ENCODE measurements around the gene KIAA0513. TPM values are rescaled to one million over a fixed set of nuclear protein-coding genes. Genes with fewer than 3 reads are reported as not detected.

KIAA0513 gene
- total and polyA plus RNA-seq, 2 of the 13 experiments (the other 11 are each of a cell fraction or from before 2014, with no cell fraction given) = 1.8 TPM

- TF ChIP-seq, protein P1, sequence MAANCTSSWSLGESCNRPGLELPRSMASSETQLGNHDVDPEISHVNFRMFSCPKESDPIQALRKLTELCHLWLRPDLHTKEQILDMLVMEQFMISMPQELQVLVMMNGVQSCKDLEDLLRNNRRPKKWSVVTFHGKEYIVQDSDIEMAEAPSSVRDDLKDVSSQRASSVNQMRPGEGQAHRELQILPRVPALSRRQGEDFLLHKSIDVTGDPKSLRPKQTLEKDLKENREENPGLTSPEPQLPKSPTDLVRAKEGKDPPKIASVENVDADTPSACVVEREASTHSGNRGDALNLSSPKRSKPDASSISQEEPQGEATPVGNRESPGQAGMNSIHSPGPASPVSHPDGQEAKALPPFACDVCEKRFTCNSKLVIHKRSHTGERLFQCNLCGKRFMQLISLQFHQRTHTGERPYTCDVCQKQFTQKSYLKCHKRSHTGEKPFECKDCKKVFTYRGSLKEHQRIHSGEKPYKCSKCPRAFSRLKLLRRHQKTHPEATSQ (CRISPR knock-in tag; IDR thresholded peaks at IDR 0.05; ENCODE audit: borderline replicate concordance) = peak; percentile 68; the same call in 1 of the 2 replicates
- TF ChIP-seq MXI1 (IDR thresholded peaks at IDR 0.05; ENCODE audit: borderline replicate concordance, low read depth, low read length) (peak; percentile 59; the same call in 1 of the 3 replicates), ATF2 (CRISPR knock-in tag; IDR thresholded peaks at IDR 0.05) (no peak), ZNF577 (CRISPR knock-in tag; IDR thresholded peaks at IDR 0.05; ENCODE audit: borderline replicate concordance, low read depth) (no peak), ZNF232 (CRISPR knock-in tag; IDR thresholded peaks at IDR 0.05; ENCODE audit: borderline replicate concordance) (0 out of 2 replicates have a peak, but pooled peaks have one; percentile 55), EP300 (IDR thresholded peaks at IDR 0.05; ENCODE audit: low read depth in 2 of 2, low read length in 2 of 2) (no peak), EP300 (CRISPR knock-in tag; IDR thresholded peaks at IDR 0.05; ENCODE audit: borderline replicate concordance) (no peak), POLR2AphosphoS5 (IDR thresholded peaks at IDR 0.05; ENCODE audit: low read depth, low read length) (peak; percentile 73), HDAC1 (CRISPR knock-in tag; IDR thresholded peaks at IDR 0.05) (peak; percentile 53; the same call in 1 of the 2 replicates), ZNF331 (CRISPR knock-in tag; IDR thresholded peaks at IDR 0.05) (peak; percentile 47; the same call in 1 of the 2 replicates), ZNF770 (CRISPR knock-in tag; IDR thresholded peaks at IDR 0.05) (0 out of 2 replicates have a peak, but pooled peaks have one; percentile 34), BHLHE40 (IDR thresholded peaks at IDR 0.05; ENCODE audit: low read length) (peak; percentile 95), PPARG (CRISPR knock-in tag; conservative IDR thresholded peaks at IDR 0.05) (no peak), TCF7L2 (IDR thresholded peaks at IDR 0.05; ENCODE audit: low read depth, low read length) (no peak), IRF1 (CRISPR knock-in tag; IDR thresholded peaks at IDR 0.05; ENCODE audit: low read depth) (no peak), GATA4 (IDR thresholded peaks at IDR 0.05; ENCODE audit: borderline replicate concordance, low read depth) (peak; percentile 63; the same call in 1 of the 2 replicates), RFXANK (CRISPR knock-in tag; IDR thresholded peaks at IDR 0.05) (no peak), FOXK1 (CRISPR knock-in tag; IDR thresholded peaks at IDR 0.05; ENCODE audit: borderline replicate concordance, low read depth) (no peak; the same call in 1 of the 2 replicates), SP2 (CRISPR knock-in tag; IDR thresholded peaks at IDR 0.05) (peak; percentile 77)
- TF ChIP-seq, protein P2, sequence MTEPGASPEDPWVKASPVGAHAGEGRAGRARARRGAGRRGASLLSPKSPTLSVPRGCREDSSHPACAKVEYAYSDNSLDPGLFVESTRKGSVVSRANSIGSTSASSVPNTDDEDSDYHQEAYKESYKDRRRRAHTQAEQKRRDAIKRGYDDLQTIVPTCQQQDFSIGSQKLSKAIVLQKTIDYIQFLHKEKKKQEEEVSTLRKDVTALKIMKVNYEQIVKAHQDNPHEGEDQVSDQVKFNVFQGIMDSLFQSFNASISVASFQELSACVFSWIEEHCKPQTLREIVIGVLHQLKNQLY (CRISPR knock-in tag; IDR thresholded peaks at IDR 0.05) = peak; percentile 87
These were observed at the start of gene KIAA0513 (continued) for GRCh38 chr16:85027349-85027957.

All from HepG2 (cell line).